CD4-positive, alpha-beta T cell (primary cell): Measurements from ENCODE around the gene TEDC1. TPM values are rescaled to one million over a fixed set of nuclear protein-coding genes. Genes with fewer than 3 reads are reported as not detected.

Source experiments
- ATAC-seq: fragments of 200-7000 bp; cut with Tn5 transposase; one replicate; pipeline ENCODE4 v1.10.0; 2022; ENCODE audit warnings: mild to moderate bottlenecking; ENCODE audit not compliant: poor library complexity
- CTCF ChIA-PET: fragments of 350-600 bp; sonication (Branson Sonifier 250); formaldehyde crosslinking; loops from one replicate; lab custom pipeline; 2021; ENCODE audit warnings: antibody characterized with exemption, inconsistent platforms; lab: Charles Lee
- POLR2A ChIA-PET: fragments of 350-600 bp; sonication (Branson Sonifier 250); formaldehyde crosslinking; loops from one replicate; lab custom pipeline; 2021; ENCODE audit warnings: antibody characterized with exemption, inconsistent platforms; lab: Charles Lee
- DNase-seq, 14 experiments: peaks; one replicate each; pipeline ENCODE4 v3.0.0-alpha.2; 2013 to 2020; ENCODE audit warnings: mixed read lengths in 2 of 14
- H3K27ac ChIP-seq, 2 donors: one replicate each; pipeline versions ENCODE4 v1.5.1 to v1.7.0; 2013; ENCODE audit warnings: low read length in 2 of 2, low read depth in 1 of 2, mild to moderate bottlenecking in 1 of 2
- H3K27me3 ChIP-seq, 2 experiments: 1 replicate in 1 of 2; 2 replicates in 1 of 2; pipeline versions ENCODE4 v1.6.1 to v1.7.0; 2013; ENCODE audit warnings: low read length in 2 of 2, control low read depth in 1 of 2, mild to moderate bottlenecking in 1 of 2, moderate library complexity in 1 of 2; ENCODE audit not compliant: insufficient read depth in 2 of 2, control insufficient read depth in 1 of 2
- H3K36me3 ChIP-seq: one replicate; pipeline ENCODE4 v1.6.1; 2013; ENCODE audit warnings: low read length, control low read depth; ENCODE audit not compliant: insufficient read depth
- H3K4me1 ChIP-seq: one replicate; pipeline ENCODE4 v1.6.1; 2013; ENCODE audit warnings: low read length, control low read depth; ENCODE audit not compliant: insufficient read depth
- H3K4me3 ChIP-seq: one replicate; pipeline ENCODE4 v1.5.1; 2013; ENCODE audit warnings: mild to moderate bottlenecking, low read length, moderate library complexity
- H3K9me3 ChIP-seq, 2 experiments: 1 replicate in 1 of 2; 2 replicates in 1 of 2; pipeline versions ENCODE4 v1.6.1 to v1.7.0; 2013; ENCODE audit warnings: low read length in 2 of 2, mild to moderate bottlenecking in 2 of 2, control low read depth in 1 of 2, moderate library complexity in 1 of 2; ENCODE audit not compliant: control insufficient read depth in 1 of 2, insufficient read depth in 1 of 2
- H3K27ac Mint-ChIP-seq: one replicate; pipeline ENCODE4 v1.8.0; 2020; ENCODE audit warnings: mixed read lengths
- H3K27me3 Mint-ChIP-seq: one replicate; pipeline ENCODE4 v1.8.0; 2021; ENCODE audit warnings: mixed read lengths
- H3K36me3 Mint-ChIP-seq: one replicate; pipeline ENCODE4 v1.8.0; 2021; ENCODE audit warnings: low read depth, mixed read lengths
- H3K4me1 Mint-ChIP-seq: one replicate; pipeline ENCODE4 v1.8.0; 2021; ENCODE audit warnings: low read depth, mixed read lengths
- H3K4me3 Mint-ChIP-seq: one replicate; pipeline ENCODE4 v1.8.0; 2020; ENCODE audit warnings: mild to moderate bottlenecking, mixed read lengths
- H3K9me3 Mint-ChIP-seq: one replicate; pipeline ENCODE4 v1.8.0; 2020; ENCODE audit warnings: mixed read lengths
- CTCF ChIP-seq: fragments of 200-600 bp; IDR thresholded peaks from one replicate; pipeline ENCODE4 v1.8.0; 2022; ENCODE audit warnings: antibody characterized with exemption, mild to moderate bottlenecking
- intact Hi-C, 2 experiments: fragments of 100-400 bp; cut with DNase I in 1 of 2; cut with micrococcal nuclease in 1 of 2; formaldehyde crosslinking; loops; one replicate each; pipeline versions ENCODE4 v1.15.1 to v1.9.0; 2023 to 2025; cut with DNase I, micrococcal nuclease
- total RNA-seq, 174 experiments: library from RNA in 2 of 174; stranded (reverse) in 2 of 174; gene quantifications; one replicate each; pipeline ENCODE4 v1.2.3 and lab custom pipeline; 2021 to 2026

TEDC1 gene
- total RNA-seq, 2 experiments from 2014 or later: 102 to 108 TPM

GRCh38 chr14:105488781-105489541 is 2.1 kb upstream of the TEDC1 start:
- no peaks in the 10 kb centered on the region for H3K9me3 Mint-ChIP-seq
- POLR2A ChIA-PET: interaction anchor here (0.7 to 3.9 kb wide), 18 partner anchors 10 to 688 kb away, joined by 3 to 154 read pairs (median 8); partner anchors contain the start of genes BRF1, CLBA1, GPR132 and PACS2
- no peaks in the 10 kb centered on the region for H3K27me3 Mint-ChIP-seq
- TF ChIP-seq CTCF: no peak
- Histone ChIP-seq H3K4me3 (peak overlapping the region; percentile 97), H3K36me3 (peaks cover 13% of the 10 kb centered on the region), H3K9me3 (no peaks in the 10 kb centered on the region), H3K27me3 (no peaks in the 10 kb centered on the region), H3K4me1 (peaks cover 69% of the 10 kb centered on the region), H3K27ac (peak overlapping the region; percentile 87 to 88)
- peaks cover 16% of the 10 kb centered on the region for H3K36me3 Mint-ChIP-seq
- peak in 2 of 14 experiments; percentile 37 to 45 for DNase-seq
- H3K4me3 Mint-ChIP-seq: peak overlapping the region; percentile 90
- CTCF ChIA-PET: interaction anchor here (0.5 to 6.3 kb wide), 14 partner anchors 8 to 1841 kb away, joined by 3 to 155 read pairs (median 10); partner anchors contain the start of genes CRIP2 and TEX22
- intact Hi-C loops: loop anchor here in 1 of 2 experiments (1.0 kb wide), 1 partner anchor 41 kb away; no protein-coding TSS in a partner anchor
- H3K27ac Mint-ChIP-seq: peak overlapping the region; percentile 97
- ATAC-seq: no peak
- H3K4me1 Mint-ChIP-seq: peaks cover 38% of the 10 kb centered on the region

GRCh38 chr14:105489542-105490266 is 1.3 kb upstream of the TEDC1 start:
- CTCF ChIA-PET: interaction anchor here (0.5 to 6.3 kb wide), 25 partner anchors 8 to 1842 kb away, joined by 3 to 155 read pairs (median 5); partner anchors contain the start of genes CRIP2, PACS2 and TEX22
- peaks cover 12% of the 10 kb centered on the region for H3K36me3 Mint-ChIP-seq
- intact Hi-C loops: loop anchor here (1.0 to 10.0 kb wide), 10 partner anchors 7 to 695 kb away; partner anchors contain the start of genes AKT1 (in 1 of the 2), GPR132 (in 1 of the 2), PACS2 (in 1 of the 2) and TEX22 (in 1 of the 2)
- peak overlapping the region; percentile 97 for H3K4me3 ChIP-seq
- H3K27me3 ChIP-seq: no peaks in the 10 kb centered on the region
- peaks cover 62% of the 10 kb centered on the region for H3K4me1 ChIP-seq
- DNase-seq (peak; percentile 79 to 96 (median 87)), ATAC-seq (peak; percentile 25)
- no peaks in the 10 kb centered on the region for H3K9me3 ChIP-seq
- peak overlapping the region; percentile 97 for H3K27ac Mint-ChIP-seq
- H3K27me3 Mint-ChIP-seq: no peaks in the 10 kb centered on the region
- H3K36me3 ChIP-seq: peaks cover 13% of the 10 kb centered on the region
- H3K4me1 Mint-ChIP-seq: peaks cover 31% of the 10 kb centered on the region
- H3K4me3 Mint-ChIP-seq: peak overlapping the region; percentile 90
- peak overlapping the region; percentile 87 to 88 for H3K27ac ChIP-seq
- POLR2A ChIA-PET: interaction anchor here (0.7 to 3.9 kb wide), 20 partner anchors 11 to 689 kb away, joined by 3 to 154 read pairs (median 6); partner anchors contain the start of genes BRF1, CLBA1, GPR132 and PACS2
- no peaks in the 10 kb centered on the region for H3K9me3 Mint-ChIP-seq
- TF ChIP-seq CTCF: peak; percentile 66

- Histone ChIP-seq H3K9me3 (no peaks in the 10 kb centered on the region), H3K36me3 (peaks cover 13% of the 10 kb centered on the region), H3K27ac (peak overlapping the region; percentile 87 to 88), H3K4me3 (peak overlapping the region; percentile 97), H3K4me1 (peaks cover 57% of the 10 kb centered on the region), H3K27me3 (no peaks in the 10 kb centered on the region)
- H3K27ac Mint-ChIP-seq: peak overlapping the region; percentile 97
- no peaks in the 10 kb centered on the region for H3K9me3 Mint-ChIP-seq
- peak; percentile 1 for ATAC-seq
- ChIA-PET CTCF (interaction anchor here (0.7 to 6.3 kb wide), 22 partner anchors 9 to 176 kb away, joined by 3 to 155 read pairs (median 5); partner anchors contain the start of genes CRIP2, PACS2 and TEX22), POLR2A (interaction anchor here (0.7 to 3.9 kb wide), 18 partner anchors 11 to 690 kb away, joined by 3 to 154 read pairs (median 8); partner anchors contain the start of genes BRF1, CLBA1, GPR132 and PACS2)
- no peak for DNase-seq
- no peak for TF ChIP-seq CTCF
- intact Hi-C loops: loop anchor here (1.0 to 10.0 kb wide), 10 partner anchors 8 to 695 kb away; partner anchors contain the start of genes AKT1 (in 1 of the 2), GPR132 (in 1 of the 2), PACS2 (in 1 of the 2) and TEX22 (in 1 of the 2)
- peaks cover 12% of the 10 kb centered on the region for H3K36me3 Mint-ChIP-seq
- peak overlapping the region; percentile 30 for H3K4me3 Mint-ChIP-seq
- H3K27me3 Mint-ChIP-seq: no peaks in the 10 kb centered on the region
- H3K4me1 Mint-ChIP-seq: peaks cover 26% of the 10 kb centered on the region
Measured at GRCh38 chr14:105490267-105490571, 827 bp upstream of the TEDC1 start.
